Pancreas (tissue), 10 donors: ENCODE measurements around the gene UBE2E2. TPM values are rescaled to one million over a fixed set of nuclear protein-coding genes. Genes with fewer than 3 reads are reported as not detected.

ENCODE experiments used
- ATAC-seq, 4 donors: fragments of 200-7000 bp; cut with Tn5 transposase; one replicate each; pipeline versions ENCODE4 v1.8.0 to v1.9.1; 2020; ENCODE audit warnings: mild to moderate bottlenecking in 4 of 4, moderate library complexity in 4 of 4
- DNase-seq, 6 donors: peaks; one replicate each; pipeline ENCODE4 v3.0.0-alpha.2; 2020
- FAIRE-seq: peaks from 2 replicates; lab custom pipeline; 2012; peaks lifted over from hg19 to GRCh38; lab: Jason Lieb, UNC
- H3K27ac ChIP-seq, 4 donors: fragments of 200-600 bp; sonication (generic); 1 replicate in 3 of 4; 2 replicates in 1 of 4; pipeline versions ENCODE4 v1.5.0 to v1.8.0; 2020
- H3K27me3 ChIP-seq, 4 donors: fragments of 200-600 bp; one replicate each; pipeline ENCODE4 v1.8.0; 2021
- H3K36me3 ChIP-seq, 3 donors: fragments of 200-600 bp; sonication (generic) in 1 of 3; one replicate each; pipeline versions ENCODE4 v1.5.0 to v1.8.0; 2020 to 2021
- H3K4me1 ChIP-seq, 3 donors: fragments of 200-600 bp; one replicate each; pipeline ENCODE4 v1.8.0; 2021
- H3K4me3 ChIP-seq, 4 donors: fragments of 200-600 bp; sonication (generic) in 2 of 4; one replicate each; pipeline versions ENCODE4 v1.5.0 to v1.8.0; 2020 to 2021
- H3K9me3 ChIP-seq, 4 donors: fragments of 200-600 bp; one replicate each; pipeline ENCODE4 v1.8.0; 2021
- CTCF ChIP-seq, 4 donors: fragments of 200-600 bp; sonication (generic) in 3 of 4; IDR thresholded peaks; one replicate each; pipeline versions ENCODE4 v1.5.0 to v1.8.0; 2021; ENCODE audit warnings: antibody characterized with exemption in 4 of 4
- WGBS, 2 donors: extraction: QIAGEN DNeasy Blood & Tissue Kit; methylation state at CpG; one replicate each; pipeline ENCODE4 v1.1.7; 2013; 5-methylcytosine and 5-hydroxymethylcytosine counted together
- intact Hi-C, 3 donors: fragments of 100-400 bp; cut with DNase I; formaldehyde crosslinking; loops; one replicate each; pipeline versions ENCODE4 v1.11.1 to v1.14.2; 2022
- polyA plus RNA-seq, 2 donors: library from polyadenylated mRNA; stranded (reverse); fragments of 200-250 nt; gene quantifications; one replicate each; pipeline ENCODE4 v1.2.3, GENCODE V29; 2013
- total RNA-seq, 6 donors: library from RNA; stranded (reverse); fragmentation: NEBNext Ultra II Directional in 4 of 6; extraction: Animal tissue kit (Norgen Biotek cat#: 25700) in 4 of 6; gene quantifications; one replicate each; pipeline versions ENCODE4 v1.2.1 to v1.2.4, GENCODE V29; 2021 to 2023
- donor health status: healthy with polysubstance abuse.
- donor health status: DM: no; HTN: no; CAD: no; lungs with moderate emphysema.
- donor health status: DM: no; HTN: no; CAD: no.
- donor health status: control.
- donor health status: control.
- donor health status: Bipolar disorder and iron deficiency.
- donor health status: DM: yes; HTN: yes; CAD: no.
- donor health status: DM: no; HTN: no; CAD: no.
- donor health status: DM: no; HTN: no; CAD: no.
- donor health status: DM: yes; HTN: yes; CAD: no.

UBE2E2 gene
- total and polyA plus RNA-seq, 8 donors: 3.3 to 11.6 (median 5.8) TPM

GRCh38 chr3:23425410-23425809 lies 222.3 kb downstream of the UBE2E2 start:
- ATAC-seq (no peak), DNase-seq (no peak), FAIRE-seq (no peak)
- Histone ChIP-seq H3K27ac (no peak overlapping the region), H3K27me3 (no peaks in the 10 kb centered on the region), H3K4me3 (no peak overlapping the region), H3K9me3 (no peaks in the 10 kb centered on the region), H3K4me1 (no peaks in the 10 kb centered on the region), H3K36me3 (no peaks in the 10 kb centered on the region)
- no peak for TF ChIP-seq CTCF (IDR thresholded peaks at IDR 0.05)
- intact Hi-C loops: no loop called here
- 92 to 96% methylated on average over 3 of the region's 3 CpGs for WGBS, 2 donors

- WGBS, 2 donors: 92 to 95% methylated on average over 2 of the region's 2 CpGs
- DNase-seq (no peak), FAIRE-seq (no peak), ATAC-seq (no peak)
- Histone ChIP-seq H3K9me3 (no peaks in the 10 kb centered on the region), H3K4me3 (no peak overlapping the region), H3K4me1 (no peaks in the 10 kb centered on the region), H3K27ac (no peak overlapping the region), H3K27me3 (no peaks in the 10 kb centered on the region), H3K36me3 (no peaks in the 10 kb centered on the region)
- TF ChIP-seq CTCF (IDR thresholded peaks at IDR 0.05): no peak
- intact Hi-C loops: no loop called here
Measured at GRCh38 chr3:23430781-23431398, 227.8 kb downstream of the UBE2E2 start.

GRCh38 chr3:23431764-23432163 lies 228.6 kb downstream of the UBE2E2 start:
- no peak for TF ChIP-seq CTCF (IDR thresholded peaks at IDR 0.05)
- intact Hi-C loops: no loop called here
- H3K9me3 ChIP-seq: no peaks in the 10 kb centered on the region

GRCh38 chr3:23435318-23435717 lies 232.2 kb downstream of the UBE2E2 start:
- DNase-seq (no peak), FAIRE-seq (no peak), ATAC-seq (no peak)
- intact Hi-C loops: no loop called here
- no peak overlapping the region for H3K27ac ChIP-seq
- H3K4me3 ChIP-seq: no peak overlapping the region
- no peaks in the 10 kb centered on the region for H3K36me3 ChIP-seq
- H3K9me3 ChIP-seq: no peaks in the 10 kb centered on the region
- TF ChIP-seq CTCF (IDR thresholded peaks at IDR 0.05): no peak
- no peaks in the 10 kb centered on the region for H3K4me1 ChIP-seq
- WGBS, 2 donors: 88 to 98% methylated on average over 2 of the region's 2 CpGs
- H3K27me3 ChIP-seq: no peaks in the 10 kb centered on the region

More at GRCh38 chr3:23431764-23432163, 228.6 kb downstream of the UBE2E2 start:
- ATAC-seq: no peak
- Histone ChIP-seq H3K27me3 (no peaks in the 10 kb centered on the region), H3K27ac (no peak overlapping the region), H3K4me3 (no peak overlapping the region), H3K4me1 (no peaks in the 10 kb centered on the region), H3K36me3 (no peaks in the 10 kb centered on the region)
- FAIRE-seq: no peak
- DNase-seq: no peak
- 70 to 79% methylated on average over 3 of the region's 3 CpGs for WGBS, 2 donors

- WGBS, 2 donors: 96 to 97% methylated on average over 9 of the region's 9 CpGs
- intact Hi-C loops: no loop called here
- no peak for TF ChIP-seq CTCF (IDR thresholded peaks at IDR 0.05)
- no peak overlapping the region for H3K27ac ChIP-seq
- H3K4me1 ChIP-seq: no peaks in the 10 kb centered on the region
- no peaks in the 10 kb centered on the region for H3K36me3 ChIP-seq
- no peak overlapping the region for H3K4me3 ChIP-seq
- no peaks in the 10 kb centered on the region for H3K9me3 ChIP-seq
- no peaks in the 10 kb centered on the region for H3K27me3 ChIP-seq
- DNase-seq: no peak
- ATAC-seq: no peak
- FAIRE-seq: no peak
Measured at GRCh38 chr3:23435904-23436303, 232.8 kb downstream of the UBE2E2 start.
